Heart right ventricle (tissue), 16 donors: ENCODE results near the gene TARP.
"Not testable (repeated sequence)": the region's sequence is repeated elsewhere in the genome, so short reads cannot be mapped to it uniquely, and the experiment has no call there.

ENCODE experiments used
- ATAC-seq, 8 donors: fragments of 200-7000 bp; cut with Tn5 transposase; one replicate each; pipeline ENCODE4 v1.9.1; 2020; ENCODE audit warnings: mild to moderate bottlenecking in 8 of 8, moderate library complexity in 8 of 8, moderate number of reproducible peaks in 1 of 8
- DNase-seq, 2 donors: peaks; one replicate each; pipeline ENCODE4 v3.0.0-alpha.2; 2020
- H3K27ac ChIP-seq, 10 donors: fragments of 200-600 bp; sonication (generic) in 2 of 10; one replicate each; pipeline versions ENCODE4 v1.5.0 to v1.8.0; 2020 to 2022; ENCODE audit warnings: mild to moderate bottlenecking in 3 of 10
- H3K27me3 ChIP-seq, 7 donors: fragments of 200-600 bp; one replicate each; pipeline ENCODE4 v1.8.0; 2021 to 2022; ENCODE audit warnings: mild to moderate bottlenecking in 2 of 7
- H3K36me3 ChIP-seq, 9 donors: fragments of 200-600 bp; sonication (generic) in 1 of 9; one replicate each; pipeline versions ENCODE4 v1.5.0 to v1.8.0; 2020 to 2022; ENCODE audit warnings: mild to moderate bottlenecking in 2 of 9
- H3K4me1 ChIP-seq, 9 donors: fragments of 200-600 bp; sonication (generic) in 1 of 9; one replicate each; pipeline versions ENCODE4 v1.5.0 to v1.8.0; 2020 to 2022; ENCODE audit warnings: mild to moderate bottlenecking in 4 of 9
- H3K4me3 ChIP-seq, 10 donors: fragments of 200-600 bp; sonication (generic) in 2 of 10; one replicate each; pipeline versions ENCODE4 v1.5.0 to v1.8.0; 2020 to 2022; ENCODE audit warnings: mild to moderate bottlenecking in 7 of 10, moderate library complexity in 2 of 10
- H3K9me3 ChIP-seq, 11 donors: fragments of 200-600 bp in 10 of 11; sonication (generic) in 2 of 11; one replicate each; pipeline versions ENCODE4 v1.5.0 to v1.8.0; 2013 to 2022; ENCODE audit warnings: mild to moderate bottlenecking in 2 of 11, control low read depth in 1 of 11, moderate library complexity in 1 of 11
- CTCF ChIP-seq, 9 donors: fragments of 200-600 bp; sonication (generic) in 2 of 9; IDR thresholded peaks; one replicate each; pipeline versions ENCODE4 v1.5.0 to v1.8.0; 2021 to 2022; ENCODE audit warnings: antibody characterized with exemption in 9 of 9, mild to moderate bottlenecking in 5 of 9, moderate library complexity in 1 of 9
- WGBS, 2 donors: extraction: QIAGEN DNeasy Blood & Tissue Kit; methylation state at CpG; one replicate each; pipeline ENCODE4 v1.1.7; 2013; ENCODE audit warnings: inconsistent platforms in 1 of 2; 5-methylcytosine and 5-hydroxymethylcytosine counted together
- intact Hi-C, 10 donors: fragments of 100-400 bp; cut with DNase I; formaldehyde crosslinking; loops; one replicate each; pipeline versions ENCODE4 v1.11.1 to v1.14.2; 2022
- donor health status: Arrhythmogenic right ventricular cardiomyopathy.
- donor health status: ischemic (EF 13 %, LVEDD 7.1; RV severe dilation, severe dysfunction).
- donor health status: healthy with polysubstance abuse.
- donor health status: DM: no; HTN: yes; CAD: no.
- donor health status: DM: no; HTN: no; CAD: no.
- donor health status: ischemic (EF 25% LVEDD 6.9; RV normal size, moderate dysfunction).
- donor health status: ischemic (EF 25% LVEDD 5.7; RV mildly dilated, moderate dysfunction).
- donor health status: healthy.
- donor health status: DM: yes; HTN: yes; CAD: no.
- donor health status: Ischemic cardiomyopathy.
- donor health status: ischemic (EF 35%, LVEDD 5.7; RV mildly dilated, moderate dysfunction).
- donor health status: nonischemic (EF 11% LVEDD 7.7; RV severe dilation, severe dysfunction).
- donor health status: DM: yes; HTN: yes; CAD: no.
- donor health status: PGD.
- donor health status: ischemic (EF 29% LVEDD 5.4; RV normal size, mild dysfunction).
- donor health status: nonischemic (EF 23%, LVEDD 6.1; RV moderate dilation, normal function).

Gene TARP

DNA sequence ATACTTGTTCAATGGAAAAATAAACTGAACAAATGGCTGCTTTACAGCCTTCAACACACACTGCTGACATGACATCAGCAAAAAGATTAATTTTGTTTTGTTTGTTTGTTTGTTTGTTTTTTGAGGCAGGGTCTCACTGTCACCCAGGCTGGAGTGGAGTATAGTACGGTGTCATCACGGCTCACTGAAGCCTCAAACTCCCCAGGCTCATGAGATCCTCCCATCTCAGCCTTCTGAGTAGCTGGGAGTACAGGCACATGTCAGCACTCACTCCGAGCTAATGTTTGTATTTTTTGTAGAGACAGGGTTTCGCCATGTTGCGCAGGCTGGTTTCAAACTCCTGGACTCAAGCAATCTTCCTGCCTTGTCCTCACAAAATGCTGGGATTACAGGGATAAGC lies 10.9 kb downstream of the TARP start:
- intact Hi-C loops: no loop called here
- H3K9me3 ChIP-seq: no peaks in the 10 kb centered on the region
- DNase-seq: no peak
- no peak overlapping the region for H3K27ac ChIP-seq
- H3K36me3 ChIP-seq: no peaks in the 10 kb centered on the region
- no peaks in the 10 kb centered on the region for H3K27me3 ChIP-seq
- 80 to 83% methylated on average over 5 of the region's 5 CpGs for WGBS, 2 donors
- no peaks in the 10 kb centered on the region for H3K4me1 ChIP-seq
- H3K4me3 ChIP-seq: no peak overlapping the region
- no peak for TF ChIP-seq CTCF (IDR thresholded peaks at IDR 0.05)
- ATAC-seq: no peak

DNA sequence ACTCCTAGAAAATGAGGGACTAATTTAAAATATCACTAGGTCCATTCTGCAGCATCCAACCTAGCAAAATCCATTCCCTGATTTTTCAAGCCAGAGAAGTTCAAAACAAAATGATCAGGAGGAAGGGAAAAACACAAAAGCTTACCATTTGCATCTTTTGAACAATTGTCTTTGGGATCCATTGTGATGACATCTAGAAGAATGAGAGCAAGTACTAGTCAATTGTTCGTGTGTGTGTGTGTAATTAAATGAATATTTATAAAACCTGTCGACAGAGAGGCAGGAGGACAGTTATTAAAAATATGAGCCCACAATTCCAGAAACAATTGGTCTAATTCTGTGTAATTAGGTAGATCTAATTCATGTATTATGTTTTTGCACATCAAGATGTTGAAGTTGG lies 11.4 kb downstream of the TARP start:
- H3K36me3 ChIP-seq, intact Hi-C loops, ATAC-seq, H3K4me3 ChIP-seq, H3K9me3 ChIP-seq, DNase-seq, H3K4me1 ChIP-seq, H3K27me3 ChIP-seq, H3K27ac ChIP-seq: not testable (repeated sequence)
- 70% methylated on average over 2 of the region's 2 CpGs for WGBS, 2 donors

- intact Hi-C loops, H3K4me3 ChIP-seq, H3K27me3 ChIP-seq, H3K36me3 ChIP-seq, ATAC-seq, H3K27ac ChIP-seq, H3K4me1 ChIP-seq, DNase-seq, H3K9me3 ChIP-seq: not testable (repeated sequence)
- WGBS, 2 donors: 90 to 94% methylated on average over 12 of the region's 12 CpGs
Measured at GRCh38 chr7:38261601-38262000, 11.8 kb downstream of the TARP start.

DNA sequence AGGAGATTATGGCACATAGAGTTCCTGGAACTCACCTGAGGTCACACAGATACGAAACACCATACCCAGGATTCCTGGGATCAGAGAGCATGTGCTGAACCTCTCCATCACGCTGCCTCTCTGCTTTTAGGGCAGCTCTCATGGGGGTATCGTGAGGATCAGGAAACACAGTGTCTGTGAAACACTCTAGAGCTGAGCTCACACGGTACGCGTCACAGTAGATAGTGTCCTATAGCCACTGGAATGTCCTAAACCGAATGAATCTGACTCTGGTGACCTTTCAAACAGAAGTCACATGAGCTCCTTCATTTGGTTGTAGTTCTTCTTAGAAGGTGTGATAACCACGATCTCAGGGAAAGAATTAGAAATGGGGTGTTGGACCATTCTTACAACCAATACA lies 14.3 kb downstream of the TARP start:
- 87 to 90% methylated on average over 8 of the region's 8 CpGs for WGBS, 2 donors

DNA sequence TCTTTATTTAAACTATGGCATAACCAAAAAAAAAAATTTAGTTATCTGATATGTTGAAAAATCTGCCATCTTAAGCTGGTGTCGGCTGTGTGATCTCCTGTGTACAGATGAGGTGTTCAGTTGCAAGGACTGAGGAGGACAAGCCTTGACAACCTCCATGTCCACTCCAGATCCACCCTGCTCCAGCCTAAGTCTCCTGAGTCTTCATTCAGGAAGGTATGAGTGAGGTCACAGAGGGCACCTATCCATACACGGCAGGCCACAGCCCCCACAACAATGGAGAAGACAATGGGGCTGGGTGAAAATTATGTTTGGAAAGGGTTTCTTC lies 16.1 kb downstream of the TARP start:
- Histone ChIP-seq H3K36me3 (no peaks in the 10 kb centered on the region), H3K4me3 (no peak overlapping the region), H3K9me3 (no peaks in the 10 kb centered on the region), H3K27me3 (no peaks in the 10 kb centered on the region), H3K4me1 (peaks cover 0 to 4% (median 0%) of the 10 kb centered on the region in 9 donors), H3K27ac (no peak overlapping the region)
- 82 to 84% methylated on average over 2 of the region's 2 CpGs for WGBS, 2 donors
- DNase-seq (no peak), ATAC-seq (no peak)
- no peak for TF ChIP-seq CTCF (IDR thresholded peaks at IDR 0.05)
- intact Hi-C loops: no loop called here

More for the DNA sequence above, 14.3 kb downstream of the TARP start:
- H3K27me3 ChIP-seq, ATAC-seq, H3K36me3 ChIP-seq, H3K4me3 ChIP-seq, intact Hi-C loops, H3K4me1 ChIP-seq, H3K9me3 ChIP-seq, H3K27ac ChIP-seq, DNase-seq: not testable (repeated sequence)

DNA sequence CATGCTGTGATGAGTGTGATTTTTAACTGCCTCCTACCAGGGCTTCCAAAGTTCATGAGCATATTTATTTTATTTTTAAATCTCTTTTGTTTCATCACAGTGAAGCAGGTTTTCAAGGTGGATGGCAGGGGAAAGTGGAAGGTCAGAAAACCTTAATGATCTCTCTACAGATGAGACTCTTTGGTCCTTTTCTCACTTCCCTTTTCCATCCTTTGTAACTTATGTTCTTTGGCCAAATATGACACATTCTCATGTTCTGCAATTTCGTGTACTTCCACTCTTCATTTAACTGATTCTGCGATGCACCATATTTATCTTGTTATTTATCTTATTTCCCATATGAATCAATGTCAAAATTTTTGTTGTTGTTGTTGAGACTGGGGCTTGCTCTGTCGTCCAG lies 23.6 kb downstream of the TARP start:
- 76 to 86% methylated on average over 3 of the region's 3 CpGs for WGBS, 2 donors
- DNase-seq, H3K9me3 ChIP-seq, H3K27me3 ChIP-seq, intact Hi-C loops, H3K4me1 ChIP-seq, H3K4me3 ChIP-seq, H3K36me3 ChIP-seq, H3K27ac ChIP-seq, ATAC-seq: not testable (repeated sequence)

DNA sequence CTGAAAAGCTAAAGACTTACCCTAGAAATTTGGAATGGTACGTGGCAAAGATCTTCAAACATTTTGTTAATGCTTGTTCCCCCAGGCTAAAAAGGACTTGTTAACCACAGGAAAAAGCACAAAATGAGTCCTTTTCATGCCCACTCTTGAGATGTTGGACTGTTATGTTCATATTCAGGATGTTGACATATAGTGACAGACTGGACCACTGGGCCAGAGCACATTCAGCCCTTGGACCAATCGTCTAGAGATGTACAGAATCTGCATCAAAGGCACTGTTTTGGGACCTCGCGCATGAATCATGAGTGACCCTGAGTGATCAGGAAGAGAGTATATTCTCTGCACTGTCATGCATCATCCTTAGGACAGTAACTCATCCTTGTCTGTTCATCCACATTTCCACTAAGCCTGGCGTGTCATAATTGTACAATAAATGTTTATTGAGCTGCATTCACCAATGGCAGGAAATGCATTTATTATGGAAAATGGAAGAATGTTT lies 25.3 kb downstream of the TARP start:
- Histone ChIP-seq H3K9me3 (no peaks in the 10 kb centered on the region), H3K4me3 (no peak overlapping the region), H3K27me3 (no peaks in the 10 kb centered on the region), H3K36me3 (no peaks in the 10 kb centered on the region), H3K27ac (peak overlapping the region in 1 of 10 donors; percentile 3), H3K4me1 (no peaks in the 10 kb centered on the region)
- WGBS, 2 donors: 83 to 92% methylated on average over 5 of the region's 5 CpGs
- no peak for DNase-seq
- intact Hi-C loops: no loop called here
- no peak for TF ChIP-seq CTCF (IDR thresholded peaks at IDR 0.05)
- no peak for ATAC-seq
